Mammary epithelial cell (primary cell): ENCODE data around the gene TMEM182.

Experiments
- CTCF ChIP-seq, 2 donors: IDR thresholded peaks in 1 of 2; conservative IDR thresholded peaks in 1 of 2; 2 replicates each; pipeline ENCODE4 v1.5.1; 2011 to 2012; ENCODE audit warnings: inconsistent platforms in 2 of 2, low read length in 2 of 2, mild to moderate bottlenecking in 2 of 2, control low read depth in 1 of 2, low read depth in 1 of 2; ENCODE audit not compliant: insufficient read depth in 1 of 2; ENCODE audit errors: extremely low read depth in 1 of 2
- EZH2 ChIP-seq: IDR thresholded peaks from 2 replicates; pipeline ENCODE4 v1.6.1; 2012; ENCODE audit warnings: low read length, inconsistent platforms, borderline replicate concordance

- no peak for TF ChIP-seq CTCF (conservative IDR thresholded peaks at IDR 0.05 in 1 of 2, IDR thresholded peaks at IDR 0.05 in 1 of 2; ENCODE audit: extremely low read depth in 1 of 2, insufficient read depth in 1 of 2, low read depth in 1 of 2, low read length in 2 of 2)
- TF ChIP-seq EZH2, result no peak
Measured at GRCh38 chr2:102780467-102780866, 18.6 kb downstream of the TMEM182 start.
